GM18508 (cell line): ENCODE data around the gene CPNE5.

Source experiments
- ATAC-seq: cut with Tn5 transposase; IDR thresholded peaks from one replicate; pipeline ENCODE4 v1.9.1; 2021; ENCODE audit warnings: moderate number of reproducible peaks; ENCODE audit not compliant: insufficient read depth, unreplicated experiment

CPNE5 gene

DNA sequence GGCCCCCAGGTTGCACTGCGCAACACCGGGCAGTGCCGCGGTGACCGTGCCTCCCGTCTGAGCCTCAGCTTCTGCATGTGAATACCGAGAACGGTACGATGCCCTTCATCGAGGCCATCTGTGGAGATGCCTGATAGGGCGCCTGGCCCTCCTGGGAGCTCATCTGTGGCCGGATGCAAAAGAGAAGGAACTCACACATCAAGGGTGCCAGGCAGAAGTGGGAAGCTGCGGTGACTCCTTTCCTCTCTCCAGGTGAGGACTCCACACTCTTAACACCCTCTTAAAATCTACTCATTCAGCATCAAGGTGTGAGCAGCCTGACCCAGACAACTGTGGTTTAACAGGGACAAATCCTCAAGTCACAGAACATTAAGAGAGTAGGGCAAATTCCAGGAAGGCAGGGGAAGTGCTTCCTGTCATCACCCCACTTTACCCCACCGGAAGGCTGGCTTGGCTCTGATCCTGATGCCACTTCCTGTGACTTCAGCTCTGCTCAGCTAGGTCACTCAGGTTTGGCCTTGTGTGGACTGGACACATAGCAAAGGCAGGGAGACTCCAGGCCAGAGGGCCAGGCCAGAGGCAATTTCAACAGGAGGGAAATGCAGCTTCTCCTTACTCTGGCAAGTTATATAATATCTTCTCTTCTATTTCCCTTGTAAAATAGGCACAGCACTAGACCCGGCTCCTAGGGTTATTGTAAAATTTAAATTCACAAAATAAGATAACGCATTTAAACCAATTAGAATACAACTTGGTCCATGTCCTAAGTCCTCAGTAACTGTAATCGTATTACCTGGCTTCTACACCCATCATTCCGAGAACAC is 69.4 kb downstream of the CPNE5 start:
- no peak for ATAC-seq

- no peak for ATAC-seq
Observed at GRCh38 chr6:36769183-36769675, 70.0 kb downstream of the CPNE5 start.

GRCh38 chr6:36766399-36766945 is 72.8 kb downstream of the CPNE5 start:
- no peak for ATAC-seq

DNA sequence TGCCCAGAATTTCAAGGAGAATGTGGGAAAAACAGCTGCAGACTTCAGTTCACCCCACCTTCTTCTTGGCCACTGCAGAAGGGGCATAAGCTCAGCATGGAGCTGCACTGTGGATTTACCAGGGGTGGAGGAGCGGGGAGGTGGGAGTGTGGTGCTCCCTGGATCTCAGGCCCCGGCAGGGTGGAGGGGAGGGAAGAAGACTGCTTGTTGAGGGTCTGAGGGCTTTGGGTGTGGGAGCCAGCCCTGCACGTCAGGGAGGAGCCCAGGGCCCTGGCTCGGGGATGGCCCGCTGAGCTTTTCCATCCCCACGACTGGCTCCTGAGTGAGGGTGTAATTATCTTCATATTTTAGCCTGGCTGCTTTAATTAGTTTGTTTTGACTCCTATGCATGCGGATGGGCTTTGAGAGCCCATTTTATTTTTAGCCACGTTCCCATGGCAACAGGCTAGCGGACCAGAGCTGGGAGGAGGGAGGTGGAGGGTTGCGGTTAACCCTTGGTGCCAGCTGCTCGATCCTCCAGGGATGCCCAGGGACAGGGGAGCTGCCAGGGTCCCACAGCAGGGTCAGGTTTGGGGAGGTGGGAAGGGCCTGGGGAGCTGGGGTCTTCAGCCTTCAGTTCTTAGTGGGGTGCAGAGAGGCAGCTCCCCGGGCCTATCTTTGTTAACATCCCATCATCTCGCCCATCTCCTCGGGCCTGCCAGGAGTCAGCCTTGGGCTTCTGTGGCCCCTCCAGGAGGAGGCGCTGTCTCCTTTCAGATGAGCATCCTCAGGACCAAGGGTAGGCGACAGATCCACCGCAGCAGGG is 73.4 kb downstream of the CPNE5 start:
- ATAC-seq = no peak

GRCh38 chr6:36765190-36765589 is 74.1 kb downstream of the CPNE5 start:
- no peak for ATAC-seq

- ATAC-seq = no peak
Observed at GRCh38 chr6:36762123-36762522, 77.1 kb downstream of the CPNE5 start.

DNA sequence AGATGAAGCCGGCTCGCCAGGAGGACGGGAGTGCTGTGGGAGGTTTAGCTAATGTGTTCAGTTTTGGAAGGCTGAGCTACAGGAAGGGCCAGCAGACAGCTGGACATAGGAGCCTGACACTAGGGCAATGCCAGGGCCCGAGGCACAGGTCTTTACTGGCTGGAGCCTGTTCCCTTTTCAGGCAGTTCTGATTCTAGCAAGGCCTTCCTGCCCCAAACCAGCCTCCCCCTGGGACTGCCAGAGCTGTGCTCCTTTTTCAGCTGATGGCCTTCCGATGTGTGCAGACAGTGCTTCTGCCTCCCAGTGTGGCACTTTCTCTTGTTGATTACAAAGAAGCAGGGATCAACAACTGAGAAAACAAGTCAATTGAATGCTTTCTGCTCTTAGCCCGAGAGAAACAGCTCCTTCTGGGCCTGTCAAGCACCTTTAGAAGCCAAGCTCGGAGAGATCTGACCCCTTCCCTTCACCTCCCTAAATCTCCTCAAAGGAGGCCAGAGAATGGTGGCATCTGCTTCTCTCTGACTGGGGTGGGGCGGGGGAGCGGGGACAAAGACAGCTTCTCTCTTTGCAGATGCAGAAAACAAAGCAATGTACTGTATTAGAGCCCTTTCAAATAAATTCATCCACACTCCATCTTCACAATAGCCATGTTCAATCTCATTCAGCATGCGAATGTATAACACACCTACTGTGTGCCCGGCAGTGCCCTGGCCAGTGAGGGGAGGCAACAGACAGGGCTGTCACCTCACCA is 78.4 kb downstream of the CPNE5 start:
- ATAC-seq = no peak

- no peak for ATAC-seq
Observed at GRCh38 chr6:36759148-36759759, 80.0 kb downstream of the CPNE5 start.

DNA sequence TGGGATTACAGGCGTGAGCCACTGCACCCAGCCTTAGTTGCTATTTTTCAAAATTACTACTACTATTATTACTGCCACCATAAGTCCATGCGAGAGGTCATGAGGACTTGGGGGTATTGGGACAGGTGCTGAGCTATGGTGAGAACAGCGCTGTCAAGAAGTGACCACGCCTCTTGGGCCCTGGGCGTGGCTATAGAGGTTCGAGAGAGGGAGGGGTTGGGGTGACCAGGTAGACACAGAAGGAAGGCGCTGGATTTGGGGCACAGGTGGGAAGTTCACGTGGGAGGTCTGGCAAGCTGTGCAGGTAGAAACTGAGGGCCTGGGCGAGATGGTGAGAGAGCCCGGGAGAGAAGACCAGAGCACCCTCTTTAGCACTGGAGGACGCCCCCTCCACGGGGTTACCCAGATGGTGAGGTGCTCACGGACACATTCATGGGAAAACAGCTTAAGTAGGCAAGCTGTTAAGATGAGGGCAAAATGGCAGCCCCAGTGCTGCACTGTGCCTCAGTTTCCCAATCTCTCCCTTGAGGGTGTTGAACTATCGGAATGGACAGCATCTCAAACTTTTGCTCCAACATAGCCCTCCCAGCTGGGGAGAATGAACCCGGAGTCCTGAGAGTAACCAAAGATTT is 80.6 kb downstream of the CPNE5 start:
- ATAC-seq = no peak

DNA sequence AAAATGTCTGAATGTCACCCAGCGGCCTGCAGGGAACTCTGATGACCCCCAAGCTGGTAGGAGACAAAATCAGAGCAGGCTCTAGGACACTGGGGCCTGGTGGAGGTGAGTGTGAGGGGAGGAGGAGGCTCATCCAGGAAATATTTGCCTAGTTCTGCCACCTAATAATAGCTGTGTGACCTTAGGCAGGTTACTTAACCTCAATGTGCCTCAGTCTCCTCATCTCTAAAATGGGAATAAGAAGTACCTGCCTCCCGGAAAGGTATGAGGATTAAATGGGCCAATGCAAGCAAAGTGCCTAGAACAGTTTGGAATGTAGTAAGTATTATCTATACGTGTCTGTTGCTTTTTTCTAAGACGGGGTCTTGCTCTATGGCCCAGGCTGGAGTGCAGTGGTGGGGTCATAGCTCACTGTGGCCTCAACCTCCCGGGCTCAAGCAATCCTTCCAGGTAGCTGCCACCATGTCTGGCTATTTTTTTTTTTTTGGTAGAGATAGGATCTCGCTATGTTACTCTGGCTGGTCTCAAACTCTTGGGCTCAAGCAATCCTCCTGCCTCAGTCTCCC is 81.2 kb downstream of the CPNE5 start:
- no peak for ATAC-seq

DNA sequence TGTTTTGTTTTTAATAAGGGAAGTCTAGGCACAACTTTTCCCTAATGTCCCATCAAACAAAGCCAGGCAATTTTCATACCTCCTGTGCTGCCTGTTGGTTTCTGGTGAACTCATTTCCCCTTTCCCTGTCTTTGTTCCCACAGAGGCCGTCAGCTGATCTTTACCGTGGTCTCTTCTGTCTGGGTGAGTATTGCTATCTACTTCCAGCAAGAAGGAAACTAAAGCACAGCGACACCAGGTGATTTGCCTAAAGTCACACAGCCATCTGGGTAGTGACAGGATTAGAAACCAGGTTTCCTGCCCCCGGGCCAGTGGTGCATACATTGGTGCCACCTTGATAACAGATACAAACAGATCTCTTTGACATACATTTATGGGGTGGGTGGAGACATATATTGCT is 82.0 kb downstream of the CPNE5 start:
- ATAC-seq = no peak

DNA sequence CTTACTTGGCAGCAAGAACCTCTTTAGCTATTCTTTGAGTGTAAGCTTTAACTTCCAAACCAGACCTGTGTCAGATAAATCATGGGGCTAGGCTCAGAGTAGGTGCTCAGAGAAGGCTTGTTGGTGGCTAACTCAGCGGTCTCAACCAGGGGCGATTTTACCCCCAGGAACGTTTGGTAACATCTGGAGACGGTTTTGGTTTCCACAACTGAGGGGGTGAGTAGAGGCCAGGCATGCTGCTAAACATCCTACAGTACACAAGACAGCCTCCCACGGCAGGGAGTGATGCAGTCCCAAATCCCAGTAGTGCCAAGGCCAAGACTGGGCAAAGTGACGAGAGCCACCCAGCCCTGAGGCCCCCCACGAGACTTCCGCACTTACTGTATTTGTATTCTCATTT is 82.5 kb downstream of the CPNE5 start:
- ATAC-seq = no peak

- ATAC-seq = no peak
Observed at GRCh38 chr6:36755435-36756348, 83.6 kb downstream of the CPNE5 start.

GRCh38 chr6:36754582-36755434 is 84.4 kb downstream of the CPNE5 start:
- ATAC-seq = no peak

DNA sequence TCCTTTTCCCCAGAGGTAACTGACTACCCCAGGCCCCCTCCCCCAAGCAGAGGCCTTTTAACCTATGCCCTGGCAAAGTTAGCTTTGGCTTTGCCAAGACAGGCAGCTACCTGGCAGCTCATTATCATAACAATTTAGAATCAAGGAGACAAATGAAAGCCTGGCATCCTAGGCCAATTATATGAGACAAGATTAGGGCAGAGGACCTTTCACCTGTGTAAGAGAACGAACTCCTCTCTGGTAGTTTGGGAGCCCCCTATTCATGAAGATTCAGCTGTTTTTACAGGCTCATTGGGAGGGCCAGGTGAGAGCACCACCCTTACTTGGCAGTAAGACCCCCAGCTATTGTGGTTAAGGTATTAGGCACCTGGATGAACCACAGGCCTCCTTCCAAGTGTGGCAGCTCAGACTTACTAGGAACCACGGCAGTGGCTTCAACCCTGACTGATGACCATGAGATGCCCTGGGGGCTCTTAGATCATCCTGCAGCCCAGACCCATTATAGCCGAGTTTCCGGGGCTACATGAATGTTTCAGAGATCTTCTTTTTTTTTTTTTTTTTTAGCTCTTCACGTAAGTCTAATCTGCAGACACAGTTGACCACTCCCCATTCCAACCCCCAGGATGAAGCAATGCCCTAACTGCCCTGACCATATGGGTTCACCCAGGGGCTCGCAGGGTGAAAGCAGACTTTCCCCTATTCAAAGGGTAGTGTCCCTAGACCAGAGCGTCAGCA is 85.4 kb downstream of the CPNE5 start:
- no peak for ATAC-seq

GRCh38 chr6:36752886-36753506 is 86.2 kb downstream of the CPNE5 start:
- ATAC-seq = no peak
